CD4-positive, alpha-beta memory T cell (primary cell): ENCODE results near the gene TUBGCP6. TPM values are rescaled to one million over a fixed set of nuclear protein-coding genes. Genes with fewer than 3 reads are reported as not detected.

Source experiments
- CTCF ChIA-PET: fragments of 350-600 bp; sonication (Branson Sonifier 250); formaldehyde crosslinking; loops from one replicate; lab custom pipeline; 2021; ENCODE audit warnings: inconsistent platforms; ENCODE audit not compliant: partially characterized antibody; lab: Charles Lee
- POLR2A ChIA-PET: fragments of 350-600 bp; sonication (Branson Sonifier 250); formaldehyde crosslinking; loops from one replicate; lab custom pipeline; 2021; ENCODE audit not compliant: partially characterized antibody; lab: Charles Lee
- DNase-seq, 5 donors: peaks; one replicate each; pipeline versions ENCODE4 v3.0.0 to v3.0.0-alpha.2; 2020 to 2022; ENCODE audit warnings: mixed read lengths in 1 of 5
- H3K27ac ChIP-seq: one replicate; pipeline ENCODE4 v1.7.0; 2013; ENCODE audit warnings: low read depth, low read length
- H3K27me3 ChIP-seq: 2 replicates; pipeline ENCODE4 v1.7.0; 2013; ENCODE audit warnings: mild to moderate bottlenecking, low read length, moderate library complexity; ENCODE audit not compliant: insufficient read depth
- H3K36me3 ChIP-seq: 2 replicates; pipeline ENCODE4 v1.7.0; 2013; ENCODE audit warnings: mild to moderate bottlenecking, low read length, moderate library complexity; ENCODE audit not compliant: insufficient read depth
- H3K4me1 ChIP-seq: 2 replicates; pipeline ENCODE4 v1.7.0; 2013; ENCODE audit warnings: mild to moderate bottlenecking, low read length, moderate library complexity; ENCODE audit not compliant: insufficient read depth
- H3K4me3 ChIP-seq, 2 donors: one replicate each; pipeline ENCODE4 v1.7.0; 2013; ENCODE audit warnings: low read length in 2 of 2, mild to moderate bottlenecking in 1 of 2
- H3K9me3 ChIP-seq, 2 donors: one replicate each; pipeline ENCODE4 v1.7.0; 2013; ENCODE audit warnings: low read length in 2 of 2, control low read depth in 1 of 2; ENCODE audit not compliant: control insufficient read depth in 1 of 2
- H3K27ac Mint-ChIP-seq, 7 donors: one replicate each; pipeline ENCODE4 v1.8.0; 2020 to 2021; ENCODE audit warnings: mixed read lengths in 7 of 7, mild to moderate bottlenecking in 6 of 7, inconsistent platforms in 3 of 7, moderate library complexity in 3 of 7
- H3K27me3 Mint-ChIP-seq, 2 donors: one replicate each; pipeline ENCODE4 v1.8.0; 2020 to 2021; ENCODE audit warnings: mixed read lengths in 2 of 2
- H3K36me3 Mint-ChIP-seq, 2 donors: one replicate each; pipeline ENCODE4 v1.8.0; 2020 to 2021; ENCODE audit warnings: mixed read lengths in 2 of 2, inconsistent platforms in 1 of 2, mild to moderate bottlenecking in 1 of 2
- H3K4me1 Mint-ChIP-seq, 4 donors: one replicate each; pipeline ENCODE4 v1.8.0; 2020 to 2021; ENCODE audit warnings: mixed read lengths in 4 of 4, mild to moderate bottlenecking in 1 of 4
- H3K4me3 Mint-ChIP-seq, 8 donors: one replicate each; pipeline ENCODE4 v1.8.0; 2020 to 2021; ENCODE audit warnings: mixed read lengths in 8 of 8, mild to moderate bottlenecking in 7 of 8, moderate library complexity in 6 of 8, inconsistent platforms in 3 of 8
- H3K9me3 Mint-ChIP-seq, 8 donors: one replicate each; pipeline ENCODE4 v1.8.0; 2020 to 2021; ENCODE audit warnings: mixed read lengths in 8 of 8, mild to moderate bottlenecking in 5 of 8, inconsistent platforms in 3 of 8, moderate library complexity in 1 of 8
- intact Hi-C: fragments of 100-400 bp; cut with micrococcal nuclease; formaldehyde crosslinking; loops from one replicate; pipeline ENCODE4 v1.15.1; 2023
- polyA plus RNA-seq, 2 donors: library from polyadenylated mRNA; unstranded; fragments of 300-500 nt; fragmentation: Illumina TruSeq; gene quantifications; one replicate each; pipeline ENCODE4 v1.2.3, GENCODE V29; 2021
- total RNA-seq, 2 experiments: library from RNA; stranded (reverse); gene quantifications; one replicate each; pipeline ENCODE4 v1.2.3, GENCODE V29; 2021

TUBGCP6 gene
- total and polyA plus RNA-seq, 4 experiments from 2014 or later: 16.5 to 133 (median 76.2) TPM

DNA sequence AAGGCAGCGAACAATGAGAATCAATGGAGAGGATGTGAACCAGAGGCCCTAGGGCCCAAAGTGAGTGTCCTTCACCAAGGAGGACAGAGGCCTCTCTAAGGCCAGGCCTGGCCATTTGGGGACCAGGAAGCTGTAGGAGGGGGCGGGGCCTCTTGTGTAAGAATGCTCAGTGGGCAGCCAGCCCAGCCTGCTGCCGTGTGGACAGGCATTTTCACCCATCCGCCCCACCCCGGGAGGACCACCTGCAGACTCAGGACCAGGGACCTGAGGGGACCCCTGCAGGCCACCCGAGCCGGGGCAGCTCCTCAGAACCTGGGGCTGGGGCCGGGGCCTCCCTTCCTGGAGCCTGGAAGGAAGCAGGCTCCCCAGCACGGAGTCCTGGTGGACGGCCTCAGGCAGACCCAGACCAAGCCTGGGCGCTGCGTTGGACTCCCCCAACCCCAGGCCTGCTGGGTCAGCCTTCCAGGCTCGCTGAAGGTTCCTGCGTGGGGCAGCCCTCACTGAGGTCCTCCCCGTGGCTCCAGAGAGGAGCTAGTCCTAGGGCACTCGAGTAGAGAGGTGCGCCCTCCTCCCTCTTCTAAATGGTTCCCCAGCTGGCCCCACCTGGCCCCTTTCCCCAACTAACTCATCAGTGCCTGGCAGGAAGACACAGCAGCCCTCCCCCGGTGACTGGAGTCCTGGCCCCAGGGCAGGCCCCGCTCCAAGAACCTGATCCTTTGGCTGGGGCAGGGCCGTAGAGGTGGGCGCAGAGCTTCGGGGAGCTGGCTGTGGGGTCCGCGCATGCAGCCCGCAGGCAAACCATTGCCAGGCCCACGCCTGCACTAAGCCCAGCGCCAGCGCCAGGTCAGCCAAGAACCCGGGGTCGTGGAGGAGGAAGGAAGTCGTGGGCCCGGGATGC lies 60.6 kb downstream of the TUBGCP6 start:
- Histone ChIP-seq H3K4me1 (peaks cover 27% of the 10 kb centered on the region), H3K4me3 (no peak overlapping the region), H3K27me3 (no peaks in the 10 kb centered on the region), H3K27ac (no peak overlapping the region), H3K9me3 (no peaks in the 10 kb centered on the region), H3K36me3 (no peaks in the 10 kb centered on the region)
- Mint-ChIP-seq H3K27ac (peak overlapping the region in 2 of 7 donors; percentile 47 to 74), H3K9me3 (no peaks in the 10 kb centered on the region), H3K36me3 (peaks cover 0 to 2% of the 10 kb centered on the region in 2 donors), H3K4me1 (peaks cover 9 to 33% (median 21%) of the 10 kb centered on the region in 4 donors), H3K4me3 (peak overlapping the region in 7 of 8 donors; percentile 41 to 82 (median 64)), H3K27me3 (peaks cover 0 to 6% of the 10 kb centered on the region in 2 donors)
- ChIA-PET CTCF (no interaction called here), POLR2A (interaction anchor here (1.1 kb wide), 1 partner anchor 17 kb away, joined by 4 read pairs; the partner anchor contains the start of gene SELENOO)
- DNase-seq: peak in 1 of 5 donors; percentile 40
- intact Hi-C loops: loop anchor here (10.0 kb wide), 1 partner anchor 249 kb away; no protein-coding TSS in a partner anchor

DNA sequence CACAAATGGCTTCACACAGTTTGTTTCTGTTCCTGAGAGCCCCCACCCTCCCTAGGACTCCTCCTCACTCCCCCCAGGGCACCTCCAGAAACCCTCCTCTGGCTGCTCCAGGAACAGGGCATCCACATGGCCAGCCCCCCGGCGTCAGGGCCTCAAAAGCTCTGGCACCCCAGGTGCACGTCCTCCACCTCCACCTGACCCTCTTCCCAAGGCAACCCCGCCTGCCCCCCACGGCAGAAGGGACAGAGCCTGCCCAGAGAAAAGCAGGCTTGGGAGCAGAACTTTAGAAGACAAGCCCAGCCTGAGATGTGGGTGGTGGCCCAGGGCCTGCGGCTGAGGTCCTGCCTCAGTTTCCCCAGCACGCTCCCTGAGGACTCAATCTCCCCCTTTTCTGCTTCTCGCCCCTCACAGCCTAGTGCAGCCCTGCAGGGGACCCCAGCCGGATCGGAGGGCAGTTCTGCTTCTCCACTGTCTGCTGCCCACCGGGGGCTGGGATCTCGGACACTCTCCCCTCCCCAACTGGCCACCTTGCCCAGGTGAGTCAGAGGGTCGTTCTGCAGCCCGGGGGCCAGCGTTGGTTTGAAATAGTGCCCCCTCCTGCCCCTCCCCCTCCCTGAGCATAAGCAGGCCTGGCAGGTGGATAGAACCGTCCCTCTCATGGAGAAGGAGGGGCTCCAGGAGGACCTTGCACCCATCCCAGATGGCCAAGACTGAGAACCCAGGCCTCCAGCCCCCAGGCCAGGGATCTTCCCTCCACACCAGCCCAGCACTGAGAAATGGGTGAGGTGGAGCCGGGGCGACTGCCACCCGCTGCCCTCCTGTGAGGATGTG lies 61.5 kb downstream of the TUBGCP6 start:
- Histone ChIP-seq H3K4me1 (peaks cover 18% of the 10 kb centered on the region), H3K36me3 (no peaks in the 10 kb centered on the region), H3K27ac (no peak overlapping the region), H3K27me3 (no peaks in the 10 kb centered on the region), H3K4me3 (no peak overlapping the region), H3K9me3 (no peaks in the 10 kb centered on the region)
- ChIA-PET CTCF (no interaction called here), POLR2A (interaction anchor here (1.2 kb wide), 1 partner anchor 8 kb away, joined by 6 read pairs; no protein-coding TSS in a partner anchor)
- Mint-ChIP-seq H3K27me3 (peaks cover 0 to 6% of the 10 kb centered on the region in 2 donors), H3K9me3 (no peaks in the 10 kb centered on the region), H3K4me1 (peaks cover 9 to 26% (median 18%) of the 10 kb centered on the region in 4 donors), H3K4me3 (peak overlapping the region in 5 of 8 donors; percentile 17 to 65 (median 43)), H3K27ac (peak overlapping the region in 1 of 7 donors; percentile 59), H3K36me3 (peaks cover 0 to 2% of the 10 kb centered on the region in 2 donors)
- DNase-seq: no peak
- intact Hi-C loops: loop anchor here (10.0 kb wide), 1 partner anchor 249 kb away; no protein-coding TSS in a partner anchor

DNA sequence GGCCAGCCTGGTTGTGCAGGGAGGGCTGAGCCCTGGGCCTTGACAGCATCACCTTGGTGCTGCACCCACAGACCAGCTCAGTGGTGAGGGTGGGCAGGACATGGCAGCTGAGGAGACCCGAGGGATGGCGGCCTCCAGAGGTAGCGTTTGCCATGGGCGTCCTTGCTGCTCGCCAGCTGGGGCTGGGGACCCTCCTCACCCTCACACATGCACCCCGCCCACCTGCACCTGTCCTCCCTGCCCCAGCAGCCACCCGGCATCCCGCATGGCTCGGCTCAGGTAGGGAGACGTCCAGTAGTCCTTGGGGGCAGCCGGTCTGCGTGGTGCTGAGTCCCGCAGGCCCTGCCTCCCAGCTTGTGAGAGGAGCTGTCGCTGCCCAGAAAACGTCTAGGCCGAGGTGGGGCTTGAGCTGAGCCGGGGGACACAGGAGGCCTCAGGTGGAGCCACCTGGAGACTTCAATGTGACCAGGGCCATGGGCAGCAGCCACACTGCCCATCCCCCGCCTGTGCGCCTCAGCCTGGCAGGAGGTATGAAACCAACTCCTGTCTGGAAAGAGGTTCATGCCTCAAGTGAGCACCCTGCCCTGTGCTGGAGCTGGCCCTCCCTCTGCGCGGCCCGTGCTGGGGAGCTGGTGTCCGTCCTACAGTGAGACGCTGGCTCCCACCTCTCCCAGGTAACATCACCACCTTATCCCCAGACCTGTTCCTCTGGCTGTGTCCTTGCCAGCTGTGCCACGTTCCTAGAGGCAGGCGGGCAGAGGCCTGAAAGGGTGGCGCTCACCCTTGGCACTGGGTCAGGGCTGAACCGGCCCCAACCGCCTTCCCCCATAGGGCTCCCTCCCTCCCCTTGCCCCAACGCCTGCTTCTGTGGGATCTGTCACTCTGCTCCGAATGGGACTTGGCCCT lies 62.4 kb downstream of the TUBGCP6 start:
- intact Hi-C loops: loop anchor here (10.0 kb wide), 1 partner anchor 248 kb away; no protein-coding TSS in a partner anchor
- Histone ChIP-seq H3K27me3 (no peaks in the 10 kb centered on the region), H3K4me3 (no peak overlapping the region), H3K36me3 (no peaks in the 10 kb centered on the region), H3K27ac (no peak overlapping the region), H3K4me1 (peaks cover 14% of the 10 kb centered on the region), H3K9me3 (no peaks in the 10 kb centered on the region)
- CTCF ChIA-PET: interaction anchor here (1.2 kb wide), 1 partner anchor 29 kb away, joined by 4 read pairs; no protein-coding TSS in a partner anchor
- Mint-ChIP-seq H3K4me1 (peaks cover 8 to 23% (median 14%) of the 10 kb centered on the region in 4 donors), H3K4me3 (no peak overlapping the region), H3K9me3 (no peaks in the 10 kb centered on the region), H3K36me3 (peaks cover 0 to 1% of the 10 kb centered on the region in 2 donors), H3K27me3 (peaks cover 2 to 6% of the 10 kb centered on the region in 2 donors), H3K27ac (no peak overlapping the region)
- POLR2A ChIA-PET: interaction anchor here (1.2 kb wide), 1 partner anchor 9 kb away, joined by 6 read pairs; no protein-coding TSS in a partner anchor
- peak in 1 of 5 donors; percentile 37 for DNase-seq

DNA sequence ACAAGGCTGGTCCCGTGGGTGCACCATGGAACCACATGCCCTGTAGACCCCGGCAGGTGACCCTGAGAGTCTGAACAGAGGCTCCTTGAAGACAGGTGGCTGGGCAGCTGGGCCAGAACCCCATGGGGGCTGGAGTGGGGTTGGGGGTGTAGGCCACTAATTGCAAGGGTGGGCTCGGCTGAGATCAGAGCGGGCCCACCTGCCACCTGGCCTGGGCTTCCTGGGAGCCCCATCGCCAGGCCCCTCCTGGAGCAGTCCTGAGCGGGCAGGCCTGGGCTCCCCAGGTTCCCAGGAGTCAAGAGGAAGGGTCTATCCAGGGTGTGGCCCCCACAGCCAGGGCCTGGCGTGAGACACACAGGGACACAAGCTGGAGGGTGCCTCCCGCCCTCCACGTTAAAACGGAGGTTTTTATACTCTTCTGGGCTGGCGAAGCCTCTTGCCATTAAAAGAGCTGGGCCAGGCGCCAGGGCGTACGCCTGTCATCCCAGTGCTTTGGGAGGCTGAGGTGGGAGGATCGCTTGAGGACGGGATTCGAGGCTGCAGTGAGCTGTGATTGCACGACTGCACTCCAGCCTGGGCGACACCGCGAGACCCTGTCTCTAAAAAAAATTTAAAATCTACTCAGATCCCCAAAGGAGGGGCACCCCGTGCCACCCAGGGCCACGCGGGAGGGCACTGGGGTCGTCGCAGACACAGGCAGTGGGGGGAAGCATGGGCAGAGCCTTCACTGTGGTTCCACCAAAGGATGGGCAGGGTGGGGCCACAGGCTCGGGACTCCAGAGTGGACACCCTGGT lies 63.9 kb downstream of the TUBGCP6 start:
- no peaks in the 10 kb centered on the region for H3K9me3 Mint-ChIP-seq
- ChIA-PET POLR2A (no interaction called here), CTCF (interaction anchor here (0.7 to 1.2 kb wide), 2 partner anchors 31 to 57 kb away, joined by 4 read pairs; no protein-coding TSS in a partner anchor)
- no peak overlapping the region for H3K27ac ChIP-seq
- peaks cover 5% of the 10 kb centered on the region for H3K4me1 ChIP-seq
- H3K27me3 Mint-ChIP-seq: peaks cover 2 to 6% of the 10 kb centered on the region in 2 donors
- H3K4me1 Mint-ChIP-seq: peaks cover 5 to 13% (median 7%) of the 10 kb centered on the region in 4 donors
- H3K4me3 ChIP-seq: no peak overlapping the region
- no peaks in the 10 kb centered on the region for H3K36me3 Mint-ChIP-seq
- peak in 1 of 5 donors; percentile 26 for DNase-seq
- no peaks in the 10 kb centered on the region for H3K27me3 ChIP-seq
- no peaks in the 10 kb centered on the region for H3K36me3 ChIP-seq
- H3K4me3 Mint-ChIP-seq: no peak overlapping the region
- no peaks in the 10 kb centered on the region for H3K9me3 ChIP-seq
- no peak overlapping the region for H3K27ac Mint-ChIP-seq
- intact Hi-C loops: loop anchor here (10.0 kb wide), 1 partner anchor 246 kb away; no protein-coding TSS in a partner anchor

DNA sequence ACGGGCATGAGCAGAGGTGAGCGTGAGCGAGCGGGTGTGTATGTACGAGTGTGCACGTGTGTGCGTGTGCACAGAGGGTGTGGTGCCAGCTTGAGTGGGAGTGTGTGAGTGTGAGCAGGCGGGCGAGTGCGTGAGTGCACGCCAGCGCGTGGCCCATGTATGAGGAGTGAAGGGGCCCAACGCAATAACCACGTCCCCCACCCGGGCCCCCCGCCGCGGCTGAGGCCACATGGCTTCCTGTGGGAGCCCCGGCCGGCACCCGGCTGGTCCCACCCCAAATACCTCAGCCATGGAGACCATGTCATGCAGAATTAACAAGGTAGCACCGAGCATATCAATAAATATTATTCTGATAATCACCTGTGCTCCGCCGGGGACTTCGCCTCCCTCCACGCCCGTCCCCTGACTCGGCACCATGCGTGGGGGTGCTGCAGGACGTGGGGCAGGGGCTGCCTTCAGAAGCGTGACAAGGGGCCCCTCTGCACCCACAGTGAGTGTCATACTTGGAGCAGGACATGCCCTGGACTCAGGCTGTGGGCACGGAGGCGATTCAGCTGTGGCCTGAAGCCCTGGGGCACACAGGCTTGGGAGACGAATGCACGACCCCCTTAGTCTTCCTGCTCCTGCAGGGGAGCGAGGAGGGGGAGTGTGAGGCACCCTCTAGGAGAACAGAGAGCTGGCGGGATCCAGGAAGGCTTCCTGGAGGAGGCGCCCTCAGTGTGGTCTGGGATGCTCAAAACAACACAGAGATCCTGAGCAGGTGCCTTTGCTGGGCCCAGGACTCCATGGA lies 64.7 kb downstream of the TUBGCP6 start:
- Mint-ChIP-seq H3K4me1 (peaks cover 3 to 9% (median 4%) of the 10 kb centered on the region in 4 donors), H3K4me3 (no peak overlapping the region), H3K27me3 (peaks cover 2 to 6% of the 10 kb centered on the region in 2 donors), H3K9me3 (no peaks in the 10 kb centered on the region), H3K36me3 (no peaks in the 10 kb centered on the region), H3K27ac (peak overlapping the region in 4 of 7 donors; percentile 9 to 53 (median 36))
- Histone ChIP-seq H3K27me3 (no peaks in the 10 kb centered on the region), H3K4me1 (peaks cover 2% of the 10 kb centered on the region), H3K27ac (no peak overlapping the region), H3K9me3 (no peaks in the 10 kb centered on the region), H3K36me3 (no peaks in the 10 kb centered on the region), H3K4me3 (no peak overlapping the region)
- intact Hi-C loops: loop anchor here (10.0 kb wide), 1 partner anchor 245 kb away; no protein-coding TSS in a partner anchor
- ChIA-PET POLR2A (no interaction called here), CTCF (no interaction called here)
- no peak for DNase-seq
